Activated CD8-positive, alpha-beta T cell treated with anti-CD3 and anti-CD28 coated beads, Interleukin-2, amount 10 ng/mL, durations not matched to agents 7 days and 5 days (primary cell): ENCODE results near the gene DCBLD1. TPM values are rescaled to one million over a fixed set of nuclear protein-coding genes. Genes with fewer than 3 reads are reported as not detected.

Experiments used
- ATAC-seq: fragments of 150-1000 bp; cut with Tn5 transposase; one replicate; pipeline ENCODE4 v1.10.0; 2021; ENCODE audit warnings: moderate library complexity
- CTCF ChIA-PET: fragments of 350-600 bp; sonication (Branson Sonifier 250); formaldehyde crosslinking; loops from one replicate; lab custom pipeline; 2021; ENCODE audit warnings: antibody characterized with exemption; lab: Charles Lee
- POLR2A ChIA-PET: fragments of 350-600 bp; sonication (Branson Sonifier 250); formaldehyde crosslinking; loops from one replicate; lab custom pipeline; 2021; ENCODE audit warnings: antibody characterized with exemption; lab: Charles Lee
- DNase-seq: peaks from one replicate; pipeline ENCODE4 v3.0.0-alpha.2; 2020
- H3K27ac Mint-ChIP-seq: one replicate; pipeline ENCODE4 v1.8.0; 2021; ENCODE audit warnings: mild to moderate bottlenecking, mixed read lengths
- H3K27me3 Mint-ChIP-seq: one replicate; pipeline ENCODE4 v1.8.0; 2021; ENCODE audit warnings: low read depth, mixed read lengths
- H3K36me3 Mint-ChIP-seq: one replicate; pipeline ENCODE4 v1.8.0; 2021; ENCODE audit warnings: low read depth, mixed read lengths
- H3K4me1 Mint-ChIP-seq: one replicate; pipeline ENCODE4 v1.8.0; 2021; ENCODE audit warnings: low read depth, mixed read lengths
- H3K4me3 Mint-ChIP-seq: one replicate; pipeline ENCODE4 v1.8.0; 2021; ENCODE audit warnings: mild to moderate bottlenecking, mixed read lengths
- H3K9me3 Mint-ChIP-seq: one replicate; pipeline ENCODE4 v1.8.0; 2022; ENCODE audit warnings: mixed read lengths; ENCODE audit not compliant: insufficient read depth
- total RNA-seq, 2 experiments: library from RNA; stranded (reverse); gene quantifications; one replicate each; pipeline ENCODE4 v1.2.3, GENCODE V29; 2021

Gene DCBLD1
- total RNA-seq, 2 experiments from 2014 or later: 2.5 to 4.3 TPM

DNA sequence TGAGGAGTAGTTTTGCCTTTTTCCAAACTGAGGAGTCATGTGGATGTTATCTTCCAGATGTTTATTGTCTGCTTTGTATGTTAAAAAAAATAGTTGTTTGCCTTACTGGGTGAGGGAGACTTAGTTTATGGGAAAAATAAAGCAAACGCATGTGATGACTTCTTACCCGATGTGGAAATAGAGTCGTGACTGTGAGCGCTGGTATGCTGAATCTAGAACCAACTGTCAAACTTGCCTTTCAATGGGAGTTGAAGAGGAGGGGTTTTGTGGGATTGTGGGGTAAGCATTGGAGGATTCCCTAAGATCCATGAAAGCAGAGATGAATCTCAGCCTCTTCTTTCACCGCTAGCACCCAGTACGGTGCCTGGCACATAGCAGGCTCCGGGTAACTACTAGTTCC, 5.3 kb downstream of the DCBLD1 start:
- Mint-ChIP-seq H3K27me3 (peaks cover 15% of the 10 kb centered on the region), H3K9me3 (no peaks in the 10 kb centered on the region), H3K4me1 (peaks cover 6% of the 10 kb centered on the region), H3K27ac (no peak overlapping the region), H3K4me3 (no peak overlapping the region), H3K36me3 (no peaks in the 10 kb centered on the region)
- DNase-seq: no peak
- POLR2A ChIA-PET: no interaction called here
- ATAC-seq: no peak
- CTCF ChIA-PET: interaction anchor here (1.0 kb wide), 1 partner anchor 68 kb away, joined by 4 read pairs; no protein-coding TSS in a partner anchor

- ChIA-PET POLR2A (no interaction called here), CTCF (interaction anchor here (1.0 to 1.3 kb wide), 2 partner anchors 11 to 39 kb away, joined by 3 to 6 read pairs; no protein-coding TSS in a partner anchor)
- H3K9me3 Mint-ChIP-seq: no peaks in the 10 kb centered on the region
- H3K36me3 Mint-ChIP-seq: no peaks in the 10 kb centered on the region
- ATAC-seq: no peak
- H3K4me3 Mint-ChIP-seq: no peak overlapping the region
- DNase-seq: no peak
- peaks cover 15% of the 10 kb centered on the region for H3K27me3 Mint-ChIP-seq
- H3K4me1 Mint-ChIP-seq: peaks cover 2% of the 10 kb centered on the region
- H3K27ac Mint-ChIP-seq: no peak overlapping the region
Measured at GRCh38 chr6:117489003-117489402, 6.5 kb downstream of the DCBLD1 start.

GRCh38 chr6:117491916-117492315, 9.4 kb downstream of the DCBLD1 start:
- no peak overlapping the region for H3K4me3 Mint-ChIP-seq
- H3K27me3 Mint-ChIP-seq: peaks cover 4% of the 10 kb centered on the region
- no peak overlapping the region for H3K27ac Mint-ChIP-seq
- ChIA-PET CTCF (no interaction called here), POLR2A (no interaction called here)
- DNase-seq (no peak), ATAC-seq (no peak)
- no peaks in the 10 kb centered on the region for H3K9me3 Mint-ChIP-seq
- H3K4me1 Mint-ChIP-seq: peaks cover 15% of the 10 kb centered on the region
- H3K36me3 Mint-ChIP-seq: no peaks in the 10 kb centered on the region

- ATAC-seq: no peak
- Mint-ChIP-seq H3K9me3 (no peaks in the 10 kb centered on the region), H3K4me3 (no peak overlapping the region), H3K36me3 (no peaks in the 10 kb centered on the region), H3K27me3 (no peaks in the 10 kb centered on the region), H3K4me1 (peaks cover 21% of the 10 kb centered on the region), H3K27ac (no peak overlapping the region)
- CTCF ChIA-PET: interaction anchor here (0.5 to 1.1 kb wide), 3 partner anchors 29 to 208 kb away, joined by 3 read pairs; no protein-coding TSS in a partner anchor
- POLR2A ChIA-PET: interaction anchor here (1.4 kb wide), 1 partner anchor 55 kb away, joined by 3 read pairs; no protein-coding TSS in a partner anchor
- no peak for DNase-seq
Measured at GRCh38 chr6:117493470-117493869, 11.0 kb downstream of the DCBLD1 start.

GRCh38 chr6:117494283-117494682, 11.8 kb downstream of the DCBLD1 start:
- no peak for DNase-seq
- H3K27ac Mint-ChIP-seq: no peak overlapping the region
- H3K27me3 Mint-ChIP-seq: no peaks in the 10 kb centered on the region
- no peak for ATAC-seq
- POLR2A ChIA-PET: interaction anchor here (1.4 kb wide), 1 partner anchor 54 kb away, joined by 3 read pairs; no protein-coding TSS in a partner anchor
- no peaks in the 10 kb centered on the region for H3K9me3 Mint-ChIP-seq
- CTCF ChIA-PET: interaction anchor here (0.6 to 1.1 kb wide), 3 partner anchors 30 to 488 kb away, joined by 3 read pairs; no protein-coding TSS in a partner anchor
- H3K4me1 Mint-ChIP-seq: peaks cover 21% of the 10 kb centered on the region
- H3K36me3 Mint-ChIP-seq: no peaks in the 10 kb centered on the region
- H3K4me3 Mint-ChIP-seq: peak overlapping the region; percentile 8

- ChIA-PET POLR2A (no interaction called here), CTCF (interaction anchor here (1.1 kb wide), 1 partner anchor 30 kb away, joined by 3 read pairs; no protein-coding TSS in a partner anchor)
- H3K9me3 Mint-ChIP-seq: no peaks in the 10 kb centered on the region
- H3K27me3 Mint-ChIP-seq: no peaks in the 10 kb centered on the region
- DNase-seq (no peak), ATAC-seq (no peak)
- no peak overlapping the region for H3K4me3 Mint-ChIP-seq
- no peaks in the 10 kb centered on the region for H3K36me3 Mint-ChIP-seq
- H3K4me1 Mint-ChIP-seq: peaks cover 21% of the 10 kb centered on the region
- no peak overlapping the region for H3K27ac Mint-ChIP-seq
Measured at GRCh38 chr6:117494694-117495318, 12.3 kb downstream of the DCBLD1 start.

DNA sequence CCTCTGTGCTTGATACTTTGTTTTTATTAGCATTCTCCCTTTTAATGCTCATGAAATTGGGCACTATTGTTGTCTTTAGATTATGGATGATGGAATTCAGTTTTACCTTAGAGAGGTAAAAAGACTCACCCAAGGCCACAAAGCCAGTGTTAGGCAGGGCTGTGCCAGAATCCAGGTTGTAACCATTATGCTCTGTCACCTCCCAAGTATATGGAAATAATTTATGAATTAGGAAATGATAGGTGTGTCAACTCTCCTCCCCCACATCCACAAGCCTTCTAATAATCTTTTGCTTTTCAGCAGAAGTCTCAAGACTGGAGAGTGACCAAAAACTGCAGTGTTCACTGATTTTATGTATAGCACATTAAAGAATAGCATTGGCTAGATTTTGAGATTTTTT, 13.0 kb downstream of the DCBLD1 start:
- no peaks in the 10 kb centered on the region for H3K9me3 Mint-ChIP-seq
- no peak for DNase-seq
- H3K27ac Mint-ChIP-seq: no peak overlapping the region
- no peaks in the 10 kb centered on the region for H3K27me3 Mint-ChIP-seq
- H3K36me3 Mint-ChIP-seq: no peaks in the 10 kb centered on the region
- ATAC-seq: no peak
- ChIA-PET CTCF (interaction anchor here (1.3 kb wide), 1 partner anchor 12 kb away, joined by 3 read pairs; no protein-coding TSS in a partner anchor), POLR2A (interaction anchor here (0.7 kb wide), 1 partner anchor 13 kb away, joined by 3 read pairs; no protein-coding TSS in a partner anchor)
- peaks cover 21% of the 10 kb centered on the region for H3K4me1 Mint-ChIP-seq
- no peak overlapping the region for H3K4me3 Mint-ChIP-seq

DNA sequence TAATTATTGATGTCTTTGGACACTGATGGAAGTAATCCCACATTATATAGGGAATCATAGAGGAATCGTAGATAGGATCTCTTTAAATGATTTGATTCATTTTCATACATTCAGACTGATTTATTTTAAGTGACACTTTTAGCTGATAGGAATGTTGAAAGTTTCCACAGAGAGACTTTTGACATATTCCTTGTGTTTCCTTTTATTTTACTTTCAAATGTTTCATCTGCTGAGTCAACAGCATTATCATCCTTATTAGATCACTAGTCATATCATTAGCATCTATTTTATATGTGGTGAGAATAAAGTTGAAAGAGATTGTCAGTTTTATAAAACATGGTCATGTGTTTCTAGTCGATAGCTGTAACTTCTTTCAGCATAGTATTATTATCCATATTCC, 13.4 kb downstream of the DCBLD1 start:
- ChIA-PET CTCF (interaction anchor here (1.0 to 1.3 kb wide), 2 partner anchors 13 to 108 kb away, joined by 3 read pairs; no protein-coding TSS in a partner anchor), POLR2A (interaction anchor here (0.7 kb wide), 1 partner anchor 13 kb away, joined by 3 read pairs; no protein-coding TSS in a partner anchor)
- Mint-ChIP-seq H3K27me3 (no peaks in the 10 kb centered on the region), H3K4me3 (no peak overlapping the region), H3K36me3 (no peaks in the 10 kb centered on the region), H3K9me3 (no peaks in the 10 kb centered on the region), H3K27ac (no peak overlapping the region), H3K4me1 (peaks cover 21% of the 10 kb centered on the region)
- no peak for DNase-seq
- no peak for ATAC-seq

DNA sequence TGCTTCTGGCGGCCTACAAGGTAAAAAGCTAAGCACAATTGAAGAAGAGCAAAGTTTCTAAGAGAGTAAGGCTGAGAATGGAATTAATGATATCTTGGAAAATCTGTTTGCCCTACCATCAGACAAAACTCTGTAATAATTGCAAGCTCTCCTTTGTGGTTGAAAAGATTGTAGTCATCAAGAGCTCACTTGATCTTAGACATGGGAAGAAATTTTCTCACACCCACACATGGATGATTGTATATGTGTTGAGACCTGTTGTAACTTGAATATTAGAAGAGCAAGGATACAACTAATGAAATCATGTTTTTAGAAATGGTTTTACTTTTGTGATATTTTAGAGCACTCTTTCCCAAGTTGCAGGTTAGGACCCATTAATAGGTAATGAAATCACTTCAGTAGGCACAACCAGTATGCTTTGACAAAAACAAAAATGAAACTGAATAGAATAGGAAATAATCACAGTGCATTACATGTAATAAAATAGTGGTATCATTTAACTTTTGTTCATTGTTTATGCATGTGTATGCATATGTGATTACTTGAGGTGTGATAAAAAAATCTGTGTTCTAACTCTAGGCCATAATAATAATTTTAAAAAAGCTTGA, 14.0 kb downstream of the DCBLD1 start:
- DNase-seq (no peak), ATAC-seq (no peak)
- CTCF ChIA-PET: interaction anchor here (0.7 to 1.3 kb wide), 3 partner anchors 13 to 107 kb away, joined by 3 read pairs; no protein-coding TSS in a partner anchor
- Mint-ChIP-seq H3K27me3 (no peaks in the 10 kb centered on the region), H3K36me3 (no peaks in the 10 kb centered on the region), H3K4me3 (no peak overlapping the region), H3K9me3 (no peaks in the 10 kb centered on the region), H3K4me1 (peaks cover 21% of the 10 kb centered on the region), H3K27ac (no peak overlapping the region)
- POLR2A ChIA-PET: interaction anchor here (0.7 kb wide), 1 partner anchor 12 kb away, joined by 3 read pairs; no protein-coding TSS in a partner anchor

DNA sequence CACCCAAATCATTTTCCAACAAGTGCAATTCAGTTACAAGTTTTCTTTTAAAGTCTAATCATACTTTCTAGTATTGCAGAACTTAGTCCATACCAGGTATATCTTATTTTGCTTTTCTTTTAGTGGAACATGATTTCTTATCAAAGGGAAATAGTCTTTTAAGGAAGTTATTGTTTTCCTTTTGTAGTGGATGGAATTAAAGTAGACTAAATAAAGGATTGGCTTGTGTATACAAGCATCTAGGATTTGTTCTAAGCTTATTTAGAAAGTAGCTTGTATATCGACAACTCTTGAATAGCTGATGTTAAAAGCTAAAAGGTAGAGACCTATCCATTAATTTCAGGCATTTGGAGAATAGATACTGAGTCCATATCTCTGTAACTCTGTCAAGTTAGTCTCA, 14.8 kb downstream of the DCBLD1 start:
- H3K27ac Mint-ChIP-seq: no peak overlapping the region
- peaks cover 21% of the 10 kb centered on the region for H3K4me1 Mint-ChIP-seq
- H3K9me3 Mint-ChIP-seq: no peaks in the 10 kb centered on the region
- H3K4me3 Mint-ChIP-seq: no peak overlapping the region
- ATAC-seq: no peak
- H3K36me3 Mint-ChIP-seq: no peaks in the 10 kb centered on the region
- H3K27me3 Mint-ChIP-seq: no peaks in the 10 kb centered on the region
- no peak for DNase-seq
- POLR2A ChIA-PET: no interaction called here
- CTCF ChIA-PET: no interaction called here

DNA sequence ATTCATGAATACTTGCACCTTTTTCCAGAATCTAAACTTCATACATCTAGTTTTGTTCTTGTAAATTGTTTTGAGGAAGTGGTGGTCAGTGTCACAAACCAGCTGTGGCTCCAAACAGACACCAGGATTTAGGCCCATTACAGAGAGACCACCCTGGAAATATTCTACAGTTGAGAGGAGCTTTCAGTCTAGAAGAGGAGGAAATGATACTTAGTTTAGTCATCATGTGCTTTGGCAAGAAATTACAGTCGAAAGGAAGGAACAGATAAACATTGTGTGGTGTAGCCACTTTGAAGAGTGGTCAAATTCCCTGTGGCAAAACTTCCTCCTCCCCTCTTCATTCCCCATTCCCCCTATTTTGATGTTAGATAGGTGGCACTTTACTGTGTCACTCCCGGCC, 15.7 kb downstream of the DCBLD1 start:
- Mint-ChIP-seq H3K27ac (no peak overlapping the region), H3K4me1 (peaks cover 21% of the 10 kb centered on the region), H3K9me3 (no peaks in the 10 kb centered on the region), H3K4me3 (no peak overlapping the region), H3K27me3 (no peaks in the 10 kb centered on the region), H3K36me3 (no peaks in the 10 kb centered on the region)
- POLR2A ChIA-PET: no interaction called here
- DNase-seq (no peak), ATAC-seq (no peak)
- CTCF ChIA-PET: no interaction called here

GRCh38 chr6:117501722-117502121, 19.2 kb downstream of the DCBLD1 start:
- Mint-ChIP-seq H3K9me3 (no peaks in the 10 kb centered on the region), H3K4me1 (peaks cover 7% of the 10 kb centered on the region), H3K36me3 (no peaks in the 10 kb centered on the region), H3K4me3 (no peak overlapping the region), H3K27ac (no peak overlapping the region), H3K27me3 (no peaks in the 10 kb centered on the region)
- DNase-seq (no peak), ATAC-seq (no peak)
- ChIA-PET CTCF (no interaction called here), POLR2A (no interaction called here)
